ENCODE data around the gene UGP2. TPM values are rescaled to one million over a fixed set of nuclear protein-coding genes. Genes with fewer than 3 reads are reported as not detected.

The UGP2 gene
- total and polyA plus RNA-seq, 2 donors (not counting 3 experiments of a cell fraction or from before 2014, with no cell fraction given), result 14.2 to 57.7 TPM

DNA sequence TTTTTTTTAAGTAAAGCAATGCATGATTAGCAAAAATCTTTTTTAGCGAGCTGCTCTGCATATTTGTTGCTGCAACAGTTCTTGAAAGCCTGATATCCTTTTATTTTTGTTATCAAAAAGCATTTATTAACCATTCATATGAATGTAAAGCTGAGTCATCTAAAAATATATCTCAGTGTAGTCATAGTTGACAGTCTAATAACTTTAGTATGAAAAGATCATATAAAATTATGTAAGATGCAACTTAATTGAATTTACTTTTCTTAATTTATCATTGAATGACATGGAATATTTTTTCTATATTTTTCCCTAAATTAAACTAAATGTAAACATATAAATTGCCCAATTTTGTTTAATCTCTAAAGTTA, 8.5 kb downstream of the UGP2 start:
- TF ChIP-seq GATA2 (IDR thresholded peaks at IDR 0.05; ENCODE audit: insufficient read depth, insufficient read length, low read depth, low read length), result no peak
- DNase-seq (ENCODE audit: low read depth, low spot score), result no peak
- H3K79me2 ChIP-seq (ENCODE audit: control insufficient read depth, insufficient read depth, low read length), result peaks cover 80% of the 10 kb centered on the region
- H3K9ac ChIP-seq (replicated peaks; ENCODE audit: extremely low read depth, insufficient read depth, low read length), result no peak overlapping the region
- H4K20me1 ChIP-seq (replicated peaks; ENCODE audit: control insufficient read depth, extremely low read depth, insufficient read depth, low read length), result peaks cover 4% of the 10 kb centered on the region
- intact Hi-C loops (cut with micrococcal nuclease) (no loop called here), dilution Hi-C loops (cut with MboI; ENCODE audit: extremely low pct_ligation_motif_present, low sequenced_read_pairs) (no loop called here)
- BruUV-seq (replicated peaks), result no TSS peak
- CTCF ChIA-PET, result interaction anchor here (1.0 to 2.3 kb wide), 5 partner anchors 9 to 157 kb away, joined by 3 to 11 read pairs (median 5); partner anchors contain the start of gene UGP2
- H2AFZ ChIP-seq (ENCODE audit: low read depth, low read length), result no peak overlapping the region
- H3K9me1 ChIP-seq (replicated peaks; ENCODE audit: control insufficient read depth, extremely low read depth, insufficient read depth, low read length), result no peaks in the 10 kb centered on the region
- no peaks in the 10 kb centered on the region for H3K27me3 ChIP-seq (ENCODE audit: control insufficient read depth in 2 of 2, insufficient read depth in 2 of 2, low read length in 2 of 2)
- no peak overlapping the region for H3K4me2 ChIP-seq (ENCODE audit: insufficient read depth, low read length)
- no peak overlapping the region for H3K27ac ChIP-seq (ENCODE audit: insufficient read depth, low read depth, low read length)
- H3K9me3 ChIP-seq (replicated peaks; ENCODE audit: control insufficient read depth, insufficient read depth, low read length), result no peaks in the 10 kb centered on the region
- no peaks in the 10 kb centered on the region for H3K4me1 ChIP-seq (ENCODE audit: control insufficient read depth, extremely low read depth, insufficient read depth, low read length)
- FAIRE-seq, result no peak
- H3K4me3 ChIP-seq (replicated peaks in 1 of 3; ENCODE audit: insufficient read depth in 1 of 3, low read depth in 1 of 3, low read length in 3 of 3), result no peak overlapping the region
- H3K36me3 ChIP-seq (ENCODE audit: control insufficient read depth in 2 of 2, extremely low read depth in 1 of 2, insufficient read depth in 2 of 2, low read length in 2 of 2), result no peaks in the 10 kb centered on the region
- POLR2A ChIA-PET, result no interaction called here

DNA sequence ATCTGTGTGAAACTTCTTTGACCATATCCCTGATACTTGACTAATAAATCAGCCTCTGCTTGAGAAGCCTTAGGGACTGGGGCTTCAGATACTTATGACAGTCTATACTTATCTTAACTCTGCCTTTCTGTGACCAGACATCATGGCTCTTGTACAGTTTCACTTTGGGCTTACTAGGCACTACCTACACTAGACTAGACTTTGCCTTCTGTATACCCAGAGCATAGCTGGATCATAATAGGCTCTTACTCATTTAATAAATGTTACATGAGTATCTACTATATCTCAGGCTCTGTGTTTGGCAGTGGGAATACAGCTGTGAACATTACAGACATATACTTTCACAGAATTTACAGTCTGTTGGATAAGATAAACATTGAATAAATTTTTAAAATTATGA, 9.0 kb downstream of the UGP2 start:
- no peaks in the 10 kb centered on the region for H3K9me1 ChIP-seq (replicated peaks; ENCODE audit: control insufficient read depth, extremely low read depth, insufficient read depth, low read length)
- H3K9me3 ChIP-seq (replicated peaks; ENCODE audit: control insufficient read depth, insufficient read depth, low read length), result no peaks in the 10 kb centered on the region
- ChIA-PET POLR2A (no interaction called here), CTCF (interaction anchor here (1.0 to 2.3 kb wide), 5 partner anchors 9 to 158 kb away, joined by 3 to 11 read pairs (median 5); partner anchors contain the start of gene UGP2)
- H4K20me1 ChIP-seq (replicated peaks; ENCODE audit: control insufficient read depth, extremely low read depth, insufficient read depth, low read length), result peaks cover 4% of the 10 kb centered on the region
- no peak overlapping the region for H3K27ac ChIP-seq (ENCODE audit: insufficient read depth, low read depth, low read length)
- no peak for FAIRE-seq
- no peak for DNase-seq (ENCODE audit: low read depth, low spot score)
- TF ChIP-seq, protein P1, sequence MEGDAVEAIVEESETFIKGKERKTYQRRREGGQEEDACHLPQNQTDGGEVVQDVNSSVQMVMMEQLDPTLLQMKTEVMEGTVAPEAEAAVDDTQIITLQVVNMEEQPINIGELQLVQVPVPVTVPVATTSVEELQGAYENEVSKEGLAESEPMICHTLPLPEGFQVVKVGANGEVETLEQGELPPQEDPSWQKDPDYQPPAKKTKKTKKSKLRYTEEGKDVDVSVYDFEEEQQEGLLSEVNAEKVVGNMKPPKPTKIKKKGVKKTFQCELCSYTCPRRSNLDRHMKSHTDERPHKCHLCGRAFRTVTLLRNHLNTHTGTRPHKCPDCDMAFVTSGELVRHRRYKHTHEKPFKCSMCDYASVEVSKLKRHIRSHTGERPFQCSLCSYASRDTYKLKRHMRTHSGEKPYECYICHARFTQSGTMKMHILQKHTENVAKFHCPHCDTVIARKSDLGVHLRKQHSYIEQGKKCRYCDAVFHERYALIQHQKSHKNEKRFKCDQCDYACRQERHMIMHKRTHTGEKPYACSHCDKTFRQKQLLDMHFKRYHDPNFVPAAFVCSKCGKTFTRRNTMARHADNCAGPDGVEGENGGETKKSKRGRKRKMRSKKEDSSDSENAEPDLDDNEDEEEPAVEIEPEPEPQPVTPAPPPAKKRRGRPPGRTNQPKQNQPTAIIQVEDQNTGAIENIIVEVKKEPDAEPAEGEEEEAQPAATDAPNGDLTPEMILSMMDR (IDR thresholded peaks at IDR 0.05; ENCODE audit: extremely low read depth in 1 of 2, insufficient read depth in 1 of 2, low read depth in 1 of 2, low read length in 2 of 2), result no peak
- TF ChIP-seq FOS (IDR thresholded peaks at IDR 0.05; ENCODE audit: borderline replicate concordance, insufficient read depth, low read length) (no peak), EZH2 (IDR thresholded peaks at IDR 0.05; ENCODE audit: borderline replicate concordance, low read depth, low read length, severe bottlenecking) (no peak), JUN (IDR thresholded peaks at IDR 0.05; ENCODE audit: borderline replicate concordance, insufficient read depth, insufficient read length, low read depth) (no peak), POLR2AphosphoS5 (IDR thresholded peaks at IDR 0.05; ENCODE audit: insufficient read depth, low read depth, low read length) (no peak), POLR2A (IDR thresholded peaks at IDR 0.05; ENCODE audit: low read depth, low read length) (no peak), GATA2 (IDR thresholded peaks at IDR 0.05; ENCODE audit: insufficient read depth, insufficient read length, low read depth, low read length) (no peak), MYC (IDR thresholded peaks at IDR 0.05; ENCODE audit: low read depth, low read length) (no peak)
- TF ChIP-seq, protein P2, sequence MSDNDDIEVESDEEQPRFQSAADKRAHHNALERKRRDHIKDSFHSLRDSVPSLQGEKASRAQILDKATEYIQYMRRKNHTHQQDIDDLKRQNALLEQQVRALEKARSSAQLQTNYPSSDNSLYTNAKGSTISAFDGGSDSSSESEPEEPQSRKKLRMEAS (IDR thresholded peaks at IDR 0.05; ENCODE audit: insufficient read depth, insufficient read length), result no peak
- no peak overlapping the region for H3K4me2 ChIP-seq (ENCODE audit: insufficient read depth, low read length)
- no peak overlapping the region for H3K4me3 ChIP-seq (replicated peaks in 1 of 3; ENCODE audit: insufficient read depth in 1 of 3, low read depth in 1 of 3, low read length in 3 of 3)
- no peak overlapping the region for H3K9ac ChIP-seq (replicated peaks; ENCODE audit: extremely low read depth, insufficient read depth, low read length)
- intact Hi-C loops (cut with micrococcal nuclease), result no loop called here
- no peak overlapping the region for H2AFZ ChIP-seq (ENCODE audit: low read depth, low read length)
- no peaks in the 10 kb centered on the region for H3K4me1 ChIP-seq (ENCODE audit: control insufficient read depth, extremely low read depth, insufficient read depth, low read length)
- no peaks in the 10 kb centered on the region for H3K27me3 ChIP-seq (ENCODE audit: control insufficient read depth in 2 of 2, insufficient read depth in 2 of 2, low read length in 2 of 2)
- H3K79me2 ChIP-seq (ENCODE audit: control insufficient read depth, insufficient read depth, low read length), result peaks cover 78% of the 10 kb centered on the region
- no TSS peak for BruUV-seq (replicated peaks)
- dilution Hi-C loops (cut with MboI; ENCODE audit: extremely low pct_ligation_motif_present, low sequenced_read_pairs), result no loop called here
- H3K36me3 ChIP-seq (ENCODE audit: control insufficient read depth in 2 of 2, extremely low read depth in 1 of 2, insufficient read depth in 2 of 2, low read length in 2 of 2), result no peaks in the 10 kb centered on the region
